Keratinocyte (primary cell): Measurements from ENCODE around the gene TPPP2. TPM values are rescaled to one million over a fixed set of nuclear protein-coding genes. Genes with fewer than 3 reads are reported as not detected.
A peak's percentile ranks its signal among the peaks of the same experiment; 100 is the strongest.

Source experiments
- DNase-seq: peaks from one replicate; pipeline ENCODE4 v3.0.0-alpha.2; 2011; ENCODE audit warnings: low read depth, missing footprints, low spot score
- FAIRE-seq: peaks from 2 replicates; lab custom pipeline; 2011; peaks lifted over from hg19 to GRCh38; lab: Jason Lieb, UNC
- H2AFZ ChIP-seq: 2 replicates; pipeline ENCODE4 v1.6.0; 2012; ENCODE audit warnings: low read length, control low read depth, inconsistent platforms; ENCODE audit not compliant: control insufficient read depth
- H3K27ac ChIP-seq: 2 replicates; pipeline ENCODE4 v1.5.1; 2011; ENCODE audit warnings: low read length; ENCODE audit not compliant: control insufficient read depth, insufficient read depth
- H3K27me3 ChIP-seq: 3 replicates; pipeline ENCODE4 v1.6.0; 2011; ENCODE audit warnings: low read length; ENCODE audit not compliant: control insufficient read depth, insufficient read depth; ENCODE audit errors: extremely low read depth
- H3K36me3 ChIP-seq, 2 experiments: 2 replicates in 1 of 2; 3 replicates in 1 of 2; pipeline ENCODE4 v1.5.1; 2011; ENCODE audit warnings: low read length in 2 of 2, mild to moderate bottlenecking in 1 of 2; ENCODE audit not compliant: control insufficient read depth in 2 of 2, insufficient read depth in 2 of 2; ENCODE audit errors: extremely low read depth in 1 of 2
- H3K4me1 ChIP-seq: 3 replicates; pipeline ENCODE4 v1.5.1; 2011; ENCODE audit warnings: low read length; ENCODE audit not compliant: control insufficient read depth, insufficient read depth; ENCODE audit errors: extremely low read depth
- H3K4me2 ChIP-seq: 3 replicates; pipeline ENCODE4 v1.6.0; 2011; ENCODE audit warnings: low read depth, low read length; ENCODE audit not compliant: control insufficient read depth, insufficient read depth; ENCODE audit errors: extremely low read depth
- H3K4me3 ChIP-seq, 3 experiments: fragments of 200-600 bp in 1 of 3; sonication (generic) in 1 of 3; 2 replicates in 2 of 3; 3 replicates in 1 of 3; pipeline ENCODE4 v1.5.1; 2011 to 2016; ENCODE audit warnings: low read length in 3 of 3, mild to moderate bottlenecking in 3 of 3, control low read depth in 2 of 3, inconsistent platforms in 1 of 3, low read depth in 1 of 3, mixed read lengths in 1 of 3, mixed run types in 1 of 3, moderate library complexity in 1 of 3; ENCODE audit not compliant: control insufficient read depth in 2 of 3, insufficient read depth in 2 of 3; ENCODE audit errors: extremely low read depth in 1 of 3
- H3K79me2 ChIP-seq: 2 replicates; pipeline ENCODE4 v1.6.0; 2012; ENCODE audit warnings: low read length; ENCODE audit not compliant: control insufficient read depth, insufficient read depth
- H3K9ac ChIP-seq: 3 replicates; pipeline ENCODE4 v1.6.0; 2011; ENCODE audit warnings: low read length; ENCODE audit not compliant: control insufficient read depth, insufficient read depth; ENCODE audit errors: extremely low read depth
- H3K9me1 ChIP-seq: 3 replicates; pipeline ENCODE4 v1.6.0; 2011; ENCODE audit warnings: low read length; ENCODE audit not compliant: control insufficient read depth, insufficient read depth; ENCODE audit errors: extremely low read depth
- H3K9me3 ChIP-seq: 2 replicates; pipeline ENCODE4 v1.5.1; 2012; ENCODE audit warnings: low read depth, low read length; ENCODE audit not compliant: control insufficient read depth
- H4K20me1 ChIP-seq: 3 replicates; pipeline ENCODE4 v1.6.0; 2011; ENCODE audit warnings: low read length; ENCODE audit not compliant: control insufficient read depth, insufficient read depth; ENCODE audit errors: extremely low read depth
- CTCF ChIP-seq, 3 experiments: IDR thresholded peaks in 1 of 3; conservative IDR thresholded peaks in 1 of 3; optimal IDR thresholded peaks in 1 of 3; 2 replicates in 2 of 3; 3 replicates in 1 of 3; pipeline versions ENCODE3 to v1.5.1; 2011; ENCODE audit warnings: low read length in 3 of 3, mild to moderate bottlenecking in 3 of 3, moderate library complexity in 2 of 3, control low read depth in 1 of 3, inconsistent platforms in 1 of 3; ENCODE audit not compliant: insufficient read depth in 2 of 3; ENCODE audit errors: extremely low read depth in 1 of 3
- EZH2 ChIP-seq: IDR thresholded peaks from one replicate; pipeline ENCODE4 v1.6.1; 2012; ENCODE audit warnings: inconsistent platforms, mild to moderate bottlenecking, low read length, moderate library complexity
- dilution Hi-C: fragments of 300-500 bp; cut with MboI; formaldehyde crosslinking; loops from one replicate; pipeline ENCODE4 v1.7.0; 2020; ENCODE audit warnings: low sequenced_read_pairs; ENCODE audit not compliant: extremely low pct_ligation_motif_present
- polyA plus RNA-seq, 5 experiments: library from polyadenylated mRNA; depleted of rRNA in 3 of 5; stranded (reverse) in 3 of 5; stranded (forward) in 1 of 5; unstranded in 1 of 5; fragments of >200 nt; gene quantifications; 1 replicate in 1 of 5; 2 replicates in 3 of 5; 3 replicates in 1 of 5; pipeline versions ENCODE4 v1.2.1 to v1.2.3, GENCODE V29; 2011 to 2012; ENCODE audit warnings: missing spikeins in 2 of 5, low read depth in 1 of 5, low replicate concordance in 1 of 5

The TPPP2 gene
- polyA plus RNA-seq, 1 donor (not counting 4 experiments of a cell fraction or from before 2014, with no cell fraction given), result not detected

GRCh38 chr14:21023817-21024584 is 6.0 kb upstream of the TPPP2 start:
- dilution Hi-C loops, result no loop called here
- Histone ChIP-seq H3K27ac (no peak overlapping the region), H3K4me1 (peaks cover 6% of the 10 kb centered on the region), H3K9ac (no peak overlapping the region), H4K20me1 (no peaks in the 10 kb centered on the region), H3K4me3 (peak overlapping the region; percentile 47 to 62 (median 61)), H3K79me2 (no peaks in the 10 kb centered on the region), H3K9me3 (no peaks in the 10 kb centered on the region), H3K4me2 (peak overlapping the region; percentile 87), H2AFZ (peak overlapping the region; percentile 75), H3K36me3 (no peaks in the 10 kb centered on the region), H3K27me3 (peaks cover 17% of the 10 kb centered on the region), H3K9me1 (no peaks in the 10 kb centered on the region)
- FAIRE-seq, result no peak
- no peak for DNase-seq
- TF ChIP-seq EZH2, result no peak
- no peak for TF ChIP-seq CTCF (optimal IDR thresholded peaks at IDR 0.05 in 1 of 3, IDR thresholded peaks at IDR 0.05 in 1 of 3, conservative IDR thresholded peaks at IDR 0.05 in 1 of 3; ENCODE audit: extremely low read depth in 1 of 3, insufficient read depth in 2 of 3, low read length in 3 of 3)

GRCh38 chr14:21024585-21025370 is 5.2 kb upstream of the TPPP2 start, which contains the start of gene NDRG2:
Gene NDRG2, minus strand, starts transcription at chr14:21025061. Its CDS starts 1,746 bp downstream, at chr14:21023315.
- Histone ChIP-seq H3K27me3 (peaks cover 17% of the 10 kb centered on the region), H3K4me1 (peaks cover 6% of the 10 kb centered on the region), H3K79me2 (no peaks in the 10 kb centered on the region), H2AFZ (peak within 1 kb of the TSS; percentile 75), H3K9me1 (no peaks in the 10 kb centered on the region), H3K4me2 (peak within 1 kb of the TSS; percentile 87), H3K9me3 (no peaks in the 10 kb centered on the region), H3K27ac (no peak within 1 kb of the TSS), H3K9ac (peak within 1 kb of the TSS; percentile 47), H3K4me3 (peak within 1 kb of the TSS; percentile 47 to 62 (median 61)), H3K36me3 (no peaks in the 10 kb centered on the region), H4K20me1 (no peaks in the 10 kb centered on the region)
- no peak for DNase-seq
- dilution Hi-C loops, result no loop called here
- TF ChIP-seq EZH2 (no peak), CTCF (optimal IDR thresholded peaks at IDR 0.05 in 1 of 3, IDR thresholded peaks at IDR 0.05 in 1 of 3, conservative IDR thresholded peaks at IDR 0.05 in 1 of 3; ENCODE audit: extremely low read depth in 1 of 3, insufficient read depth in 2 of 3, low read length in 3 of 3) (no peak)
- no peak for FAIRE-seq
